ENCODE results near the gene FNDC3B. TPM values are rescaled to one million over a fixed set of nuclear protein-coding genes. Genes with fewer than 3 reads are reported as not detected.

The FNDC3B gene
- total RNA-seq, 1 donor from 2014 or later = 290 TPM

GRCh38 chr3:172155897-172156585 is 116.7 kb downstream of the FNDC3B start:
- TF ChIP-seq CTCF (IDR thresholded peaks at IDR 0.05) = no peak
- no peaks in the 10 kb centered on the region for H3K27me3 Mint-ChIP-seq (ENCODE audit: low read depth)
- H3K36me3 Mint-ChIP-seq (ENCODE audit: low read depth) = peaks cover 10% of the 10 kb centered on the region
- no peaks in the 10 kb centered on the region for H3K9me3 Mint-ChIP-seq (ENCODE audit: low read depth)
- H3K4me1 Mint-ChIP-seq (ENCODE audit: low read depth) = peaks cover 91% of the 10 kb centered on the region
- no peak for DNase-seq (ENCODE audit: low spot score)
- H3K27ac Mint-ChIP-seq (ENCODE audit: unreplicated experiment) = peak overlapping the region; percentile 99
- H3K4me3 Mint-ChIP-seq (ENCODE audit: unreplicated experiment) = no peak overlapping the region

- Mint-ChIP-seq H3K27ac (ENCODE audit: unreplicated experiment) (peak overlapping the region; percentile 99), H3K4me1 (ENCODE audit: low read depth) (peaks cover 91% of the 10 kb centered on the region), H3K4me3 (ENCODE audit: unreplicated experiment) (no peak overlapping the region), H3K36me3 (ENCODE audit: low read depth) (peaks cover 11% of the 10 kb centered on the region), H3K9me3 (ENCODE audit: low read depth) (no peaks in the 10 kb centered on the region), H3K27me3 (ENCODE audit: low read depth) (no peaks in the 10 kb centered on the region)
- TF ChIP-seq CTCF (IDR thresholded peaks at IDR 0.05) = no peak
- DNase-seq (ENCODE audit: low spot score) = no peak
These were observed 117.2 kb downstream of the FNDC3B start for GRCh38 chr3:172156586-172156955.

- H3K27me3 Mint-ChIP-seq (ENCODE audit: low read depth) = no peaks in the 10 kb centered on the region
- TF ChIP-seq CTCF (IDR thresholded peaks at IDR 0.05) = no peak
- peaks cover 9% of the 10 kb centered on the region for H3K36me3 Mint-ChIP-seq (ENCODE audit: low read depth)
- H3K4me1 Mint-ChIP-seq (ENCODE audit: low read depth) = peaks cover 91% of the 10 kb centered on the region
- H3K27ac Mint-ChIP-seq (ENCODE audit: unreplicated experiment) = peak overlapping the region; percentile 47
- no peaks in the 10 kb centered on the region for H3K9me3 Mint-ChIP-seq (ENCODE audit: low read depth)
- no peak for DNase-seq (ENCODE audit: low spot score)
- H3K4me3 Mint-ChIP-seq (ENCODE audit: unreplicated experiment) = no peak overlapping the region
These were observed 118.3 kb downstream of the FNDC3B start for GRCh38 chr3:172157564-172158258.

- H3K36me3 Mint-ChIP-seq (ENCODE audit: low read depth) = peaks cover 9% of the 10 kb centered on the region
- H3K4me1 Mint-ChIP-seq (ENCODE audit: low read depth) = peaks cover 82% of the 10 kb centered on the region
- H3K4me3 Mint-ChIP-seq (ENCODE audit: unreplicated experiment) = no peak overlapping the region
- H3K27me3 Mint-ChIP-seq (ENCODE audit: low read depth) = no peaks in the 10 kb centered on the region
- peak overlapping the region; percentile 87 for H3K27ac Mint-ChIP-seq (ENCODE audit: unreplicated experiment)
- DNase-seq (ENCODE audit: low spot score) = no peak
- H3K9me3 Mint-ChIP-seq (ENCODE audit: low read depth) = no peaks in the 10 kb centered on the region
- no peak for TF ChIP-seq CTCF (IDR thresholded peaks at IDR 0.05)
These were observed 119.4 kb downstream of the FNDC3B start for GRCh38 chr3:172158741-172159140.

- no peak overlapping the region for H3K4me3 Mint-ChIP-seq (ENCODE audit: unreplicated experiment)
- DNase-seq (ENCODE audit: low spot score) = no peak
- H3K27ac Mint-ChIP-seq (ENCODE audit: unreplicated experiment) = peak overlapping the region; percentile 87
These were observed 120.0 kb downstream of the FNDC3B start for GRCh38 chr3:172159376-172159775.

More at GRCh38 chr3:172159376-172159775, 120.0 kb downstream of the FNDC3B start:
- no peak for TF ChIP-seq CTCF (IDR thresholded peaks at IDR 0.05)
- no peaks in the 10 kb centered on the region for H3K27me3 Mint-ChIP-seq (ENCODE audit: low read depth)
- peaks cover 78% of the 10 kb centered on the region for H3K4me1 Mint-ChIP-seq (ENCODE audit: low read depth)
- H3K36me3 Mint-ChIP-seq (ENCODE audit: low read depth) = peaks cover 9% of the 10 kb centered on the region
- no peaks in the 10 kb centered on the region for H3K9me3 Mint-ChIP-seq (ENCODE audit: low read depth)

Data from chondrocyte (in vitro differentiated cells).